NB4 (cell line): ENCODE data around the gene PLEKHG4B.
"Not testable (repeated sequence)": the region's sequence is repeated elsewhere in the genome, so short reads cannot be mapped to it uniquely, and the experiment has no call there.

ENCODE experiments used
- CTCF ChIP-seq: IDR thresholded peaks from one replicate; pipeline ENCODE4 v1.5.1; 2012; ENCODE audit warnings: low read depth, low read length
- MAX ChIP-seq: IDR thresholded peaks from 2 replicates; pipeline ENCODE4 v1.6.1; 2011; ENCODE audit warnings: low read depth, low read length
- POLR2A ChIP-seq: IDR thresholded peaks from 2 replicates; pipeline ENCODE4 v1.6.1; 2011; ENCODE audit warnings: mild to moderate bottlenecking; ENCODE audit not compliant: insufficient read length; ENCODE audit errors: extremely low read depth

- not testable (repeated sequence) for TF ChIP-seq CTCF, MAX, POLR2A
Measured at GRCh38 chr5:235527-235926, 143.6 kb downstream of the PLEKHG4B start.
